MV-4-11 (cell line): ENCODE results near the gene USP40.
"Not testable (repeated sequence)": the region's sequence is repeated elsewhere in the genome, so short reads cannot be mapped to it uniquely, and the experiment has no call there.

ENCODE experiments used
- DNase-seq: peaks from one replicate; lab custom pipeline; 2025; lab: John Stamatoyannopoulos, UW

USP40 gene

DNA sequence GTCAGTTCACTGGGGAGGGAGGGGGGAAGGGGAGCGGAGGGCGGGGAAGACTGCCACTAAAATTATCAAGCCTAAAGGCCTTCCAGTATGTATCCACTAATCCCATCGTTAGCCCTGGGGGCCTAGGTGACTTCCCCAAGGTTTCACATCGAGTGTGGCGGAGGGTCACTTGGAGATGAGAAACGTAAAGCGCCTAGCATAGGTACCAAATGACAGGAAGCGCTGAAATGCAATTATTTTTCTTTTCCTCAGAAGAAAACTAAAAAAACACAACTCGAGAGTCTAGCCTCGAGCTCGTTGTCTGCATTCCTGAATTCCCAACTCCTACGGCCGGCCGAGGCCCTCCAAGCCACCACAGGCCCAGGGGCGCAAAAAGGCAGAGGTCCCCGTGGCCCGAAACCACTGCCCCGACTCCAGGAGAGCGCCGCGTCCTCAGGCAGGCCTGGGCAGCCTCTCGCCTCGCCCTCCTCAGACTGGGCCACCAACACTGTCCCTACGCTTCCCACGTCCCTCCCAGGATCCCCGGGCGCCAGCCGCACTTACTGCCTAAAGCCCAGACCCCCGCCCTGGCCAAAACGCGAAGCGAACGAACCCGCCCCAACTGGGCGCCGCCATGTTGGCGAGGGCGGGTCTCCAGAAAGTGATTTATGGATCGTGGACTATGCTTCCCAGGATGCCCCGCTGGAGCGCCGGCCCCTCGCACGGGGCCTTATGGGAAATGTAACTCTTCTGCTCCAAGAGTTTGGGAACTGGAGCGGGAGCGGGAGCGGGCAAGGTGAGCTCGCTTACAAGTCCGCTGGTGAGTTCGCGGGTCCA is at the start of gene USP40:
TSS of gene USP40 (minus strand) at position 642 of the 816 bp plus-strand sequence. CDS start 1,228 bp downstream, outside the sequence.
- DNase-seq, result peak; percentile 67

DNA sequence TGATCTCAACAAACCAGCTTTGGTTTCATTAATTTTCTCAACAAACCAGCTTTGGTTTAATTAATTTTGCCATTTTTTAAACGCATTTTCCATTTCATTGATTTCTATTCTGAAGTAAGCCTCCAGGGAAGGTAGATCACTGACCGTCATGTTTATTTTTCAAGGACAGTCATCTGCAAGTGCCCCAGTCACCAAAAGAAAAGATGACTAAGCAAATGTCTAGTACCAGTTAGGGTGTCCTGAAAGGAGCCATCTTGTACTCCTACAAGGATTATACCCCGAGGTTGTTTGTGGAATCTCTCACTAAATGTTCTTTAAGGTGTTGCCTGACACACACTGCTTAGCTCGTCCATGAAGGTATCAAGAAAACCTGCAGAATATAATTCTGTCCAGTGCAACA is 44.7 kb upstream of the USP40 start:
- DNase-seq, result no peak

GRCh38 chr2:233605680-233606079 is 39.1 kb upstream of the USP40 start:
- DNase-seq, result no peak

DNA sequence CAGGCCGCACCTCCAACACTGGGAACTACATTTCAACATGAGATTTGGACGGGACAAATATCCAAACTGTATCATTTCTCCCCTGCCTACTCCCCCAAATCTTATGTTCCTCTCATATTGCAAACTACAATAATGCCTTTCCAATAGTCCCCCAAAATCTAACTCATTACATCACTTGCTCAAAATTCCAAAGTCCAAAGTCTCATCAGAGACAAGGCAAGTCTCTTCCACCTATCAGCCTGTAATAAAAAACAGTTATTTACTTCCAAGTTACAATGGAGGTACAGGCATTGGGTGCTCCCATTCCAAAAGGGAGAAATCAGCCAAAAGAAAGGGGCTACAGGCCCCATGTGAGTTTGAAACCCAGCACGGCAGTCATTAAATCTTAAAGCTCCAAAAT is 38.2 kb upstream of the USP40 start:
- no peak for DNase-seq

- DNase-seq, result no peak
Measured at GRCh38 chr2:233603520-233603919, 36.9 kb upstream of the USP40 start.

- no peak for DNase-seq
Measured at GRCh38 chr2:233602076-233602475, 35.5 kb upstream of the USP40 start.

- no peak for DNase-seq
Measured at GRCh38 chr2:233600386-233600785, 33.8 kb upstream of the USP40 start.

GRCh38 chr2:233598952-233599351 is 32.4 kb upstream of the USP40 start:
- no peak for DNase-seq

DNA sequence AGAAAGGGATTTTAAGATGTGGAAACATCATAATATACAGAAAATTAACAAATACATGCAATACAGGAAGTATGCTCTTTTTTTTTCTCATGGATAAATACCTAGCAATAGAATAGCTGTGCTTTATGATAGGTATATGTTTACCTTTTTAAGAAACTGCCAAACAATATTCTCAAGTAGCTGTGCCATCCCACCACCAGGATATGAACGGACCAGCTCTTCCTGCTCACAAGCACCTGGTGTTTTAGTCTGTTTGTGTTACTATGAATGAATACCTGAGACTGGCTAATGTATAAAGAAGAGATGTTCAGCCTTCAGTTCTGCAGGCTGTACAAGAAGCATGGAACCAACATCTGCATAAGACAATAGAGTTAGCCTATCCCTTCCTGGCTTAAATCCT is 30.9 kb upstream of the USP40 start:
- no peak for DNase-seq

GRCh38 chr2:233593201-233593600 is 26.6 kb upstream of the USP40 start:
- DNase-seq, result no peak

DNA sequence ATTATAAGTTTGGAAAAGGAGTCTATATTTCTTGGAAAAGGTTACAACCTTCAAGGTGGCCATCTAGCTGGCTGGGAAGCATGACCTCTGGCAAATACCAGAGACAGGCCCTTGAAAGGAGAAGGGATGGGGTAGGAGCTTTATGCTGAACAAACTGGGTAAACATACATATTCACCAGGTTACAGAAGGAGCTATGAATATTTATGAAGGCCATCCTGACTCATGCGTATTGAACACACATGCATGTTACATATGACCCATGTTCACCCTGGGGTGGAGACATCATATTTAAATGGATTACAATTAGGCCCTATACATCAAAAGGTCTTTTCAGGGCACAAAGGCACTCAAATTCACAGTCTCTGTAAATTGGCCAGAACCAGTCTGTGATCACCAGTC is 26.1 kb upstream of the USP40 start:
- DNase-seq, result not testable (repeated sequence)

- no peak for DNase-seq
Measured at GRCh38 chr2:233588400-233588799, 21.8 kb upstream of the USP40 start.

GRCh38 chr2:233584210-233584609 is 17.6 kb upstream of the USP40 start:
- no peak for DNase-seq

DNA sequence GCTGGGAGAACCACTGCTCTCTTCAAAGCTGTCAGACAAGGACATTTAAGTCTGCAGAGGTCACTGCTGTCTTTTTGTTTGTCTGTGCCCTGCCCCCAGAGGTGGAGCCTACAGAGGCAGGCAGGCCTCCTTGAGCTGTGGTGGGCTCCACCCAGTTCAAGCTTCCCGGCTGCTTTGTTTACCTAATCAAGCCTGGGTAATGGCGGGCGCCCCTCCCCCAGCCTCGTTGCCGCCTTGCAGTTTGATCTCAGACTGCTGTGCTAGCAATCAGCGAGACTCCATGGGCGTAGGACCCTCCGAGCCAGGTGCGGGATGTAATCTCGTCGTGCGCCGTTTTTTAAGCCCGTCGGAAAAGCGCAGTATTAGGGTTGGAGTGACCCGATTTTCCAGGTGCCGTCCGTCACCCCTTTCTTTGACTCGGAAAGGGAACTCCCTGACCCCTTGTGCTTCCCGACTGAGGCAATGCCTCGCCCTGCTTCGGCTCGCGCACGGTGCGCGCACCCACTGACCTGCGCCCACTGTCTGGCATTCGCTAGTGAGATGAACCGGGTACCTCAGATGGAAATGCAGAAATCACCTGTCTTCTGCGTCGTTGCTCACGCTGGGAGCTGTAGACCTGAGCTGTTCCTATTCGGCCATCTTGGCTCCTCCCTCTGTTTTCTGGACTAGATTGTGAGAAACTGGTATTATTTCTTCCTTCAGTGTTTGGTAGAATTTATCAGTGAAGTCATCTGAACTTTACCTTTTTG is 16.8 kb upstream of the USP40 start:
- not testable (repeated sequence) for DNase-seq

DNA sequence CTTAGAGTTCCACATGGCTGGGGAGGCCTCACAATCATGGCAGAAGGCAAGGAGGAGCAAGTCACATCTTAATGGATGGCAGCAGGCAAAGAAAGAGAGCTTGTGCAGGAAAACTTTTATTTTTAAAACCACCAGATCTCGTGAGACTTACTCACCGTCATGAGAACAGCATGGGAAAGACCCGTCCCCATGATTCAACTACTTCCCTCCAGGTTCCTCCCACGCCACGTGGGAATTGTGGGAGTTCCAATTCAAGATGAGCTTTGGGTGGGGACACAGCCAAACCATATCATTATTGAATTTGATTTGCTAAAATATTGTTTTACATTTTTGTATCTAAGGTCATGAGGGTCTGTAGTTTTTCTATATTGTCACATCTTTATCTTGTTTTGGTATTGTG is 10.8 kb upstream of the USP40 start:
- not testable (repeated sequence) for DNase-seq

- DNase-seq, result no peak
Measured at GRCh38 chr2:233572468-233572867, 5.9 kb upstream of the USP40 start.

DNA sequence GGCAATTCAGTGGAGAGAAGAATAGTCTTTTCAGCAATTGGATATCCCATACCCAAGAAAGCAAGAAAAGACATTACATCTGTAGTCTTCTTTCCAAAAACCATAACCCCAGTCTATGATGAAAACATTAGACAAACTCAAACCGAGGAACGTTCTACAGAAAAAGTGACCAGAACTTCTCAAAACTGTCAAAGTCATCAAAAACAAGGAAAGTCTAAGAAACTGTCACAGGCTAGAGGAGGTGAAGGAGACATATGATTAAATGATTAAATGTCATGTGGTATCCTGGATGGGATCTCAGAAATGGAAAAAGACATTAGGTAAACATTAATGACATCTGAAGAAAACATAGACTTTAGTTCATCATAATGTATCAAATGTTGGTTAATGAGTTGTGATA is 4.9 kb upstream of the USP40 start:
- no peak for DNase-seq

GRCh38 chr2:233571001-233571400 is 4.4 kb upstream of the USP40 start:
- no peak for DNase-seq

GRCh38 chr2:233565685-233566140 is 869 bp downstream of the USP40 start:
- no peak for DNase-seq

- peak; percentile 79 for DNase-seq
Measured at GRCh38 chr2:233563663-233564430, 2.7 kb downstream of the USP40 start.

GRCh38 chr2:233556881-233557736 is 9.5 kb downstream of the USP40 start:
- DNase-seq, result peak; percentile 80
